NCI-H2029 treated with DMSO at 0.1 percent for 48 hours (cell line): ENCODE data around the gene GIGYF2.
"Not testable (repeated sequence)": the region's sequence is repeated elsewhere in the genome, so short reads cannot be mapped to it uniquely, and the experiment has no call there.

Experiments used
- DNase-seq: peaks from one replicate; lab custom pipeline; 2025; lab: John Stamatoyannopoulos, UW

GIGYF2 gene

GRCh38 chr2:232689152-232689910 lies 7.8 kb upstream of the GIGYF2 start:
- DNase-seq: peak; percentile 7

GRCh38 chr2:232691117-232691516 lies 6.0 kb upstream of the GIGYF2 start:
- not testable (repeated sequence) for DNase-seq

- no peak for DNase-seq
Measured at GRCh38 chr2:232693344-232693743, 3.8 kb upstream of the GIGYF2 start.

- DNase-seq: no peak
Measured at GRCh38 chr2:232696609-232697058, 497 bp upstream of the GIGYF2 start.

GRCh38 chr2:232697807-232698110 lies 628 bp downstream of the GIGYF2 start:
- DNase-seq: no peak

- no peak for DNase-seq
Measured at GRCh38 chr2:232698556-232699091, 1.5 kb downstream of the GIGYF2 start.

- no peak for DNase-seq
Measured at GRCh38 chr2:232699110-232699509, 2.0 kb downstream of the GIGYF2 start.

- no peak for DNase-seq
Measured at GRCh38 chr2:232700154-232700553, 3.0 kb downstream of the GIGYF2 start.

- DNase-seq: no peak
Measured at GRCh38 chr2:232707076-232707475, 9.9 kb downstream of the GIGYF2 start.

GRCh38 chr2:232713505-232713904 lies 16.4 kb downstream of the GIGYF2 start:
- DNase-seq: no peak

GRCh38 chr2:232714969-232715368 lies 17.8 kb downstream of the GIGYF2 start:
- DNase-seq: no peak

GRCh38 chr2:232720056-232720455 lies 22.9 kb downstream of the GIGYF2 start:
- DNase-seq: not testable (repeated sequence)

GRCh38 chr2:232721261-232721660 lies 24.1 kb downstream of the GIGYF2 start:
- DNase-seq: no peak

GRCh38 chr2:232721882-232722281 lies 24.8 kb downstream of the GIGYF2 start:
- DNase-seq: no peak

GRCh38 chr2:232723027-232723426 lies 25.9 kb downstream of the GIGYF2 start:
- no peak for DNase-seq

GRCh38 chr2:232728785-232729184 lies 31.7 kb downstream of the GIGYF2 start:
- DNase-seq: no peak

GRCh38 chr2:232731470-232731869 lies 34.3 kb downstream of the GIGYF2 start:
- DNase-seq: no peak

- DNase-seq: no peak
Measured at GRCh38 chr2:232741294-232741693, 44.2 kb downstream of the GIGYF2 start.

GRCh38 chr2:232741972-232742371 lies 44.8 kb downstream of the GIGYF2 start:
- no peak for DNase-seq

GRCh38 chr2:232744963-232745362 lies 47.8 kb downstream of the GIGYF2 start:
- no peak for DNase-seq

- DNase-seq: no peak
Measured at GRCh38 chr2:232748038-232748437, 50.9 kb downstream of the GIGYF2 start.

- no peak for DNase-seq
Measured at GRCh38 chr2:232749331-232749730, 52.2 kb downstream of the GIGYF2 start.

GRCh38 chr2:232750135-232750671 lies 53.1 kb downstream of the GIGYF2 start:
- DNase-seq: no peak

GRCh38 chr2:232757905-232758304 lies 60.8 kb downstream of the GIGYF2 start:
- no peak for DNase-seq
